SU-DHL-6 (cell line): ENCODE measurements around the gene MBD5.

Experiments
- H2AFZ ChIP-seq: fragments of 200-600 bp; sonication (generic); 2 replicates; pipeline ENCODE4 v1.6.1; 2014; ENCODE audit warnings: low read depth, mild to moderate bottlenecking, moderate library complexity, mixed read lengths, antibody characterized with exemption, low read length; ENCODE audit not compliant: severe bottlenecking
- H3F3A ChIP-seq: fragments of 200-600 bp; shearing (Covaris generic); 2 replicates; pipeline ENCODE4 v1.6.0; 2016; ENCODE audit warnings: antibody characterized with exemption, mild to moderate bottlenecking; ENCODE audit not compliant: insufficient read depth
- H3K27ac ChIP-seq: fragments of 200-600 bp; sonication (generic); 2 replicates; pipeline ENCODE4 v1.5.1; 2016; ENCODE audit warnings: low read depth, mild to moderate bottlenecking, low read length, moderate library complexity, mixed read lengths
- H3K27me3 ChIP-seq: fragments of 200-600 bp; sonication (generic), shearing (Covaris generic); 2 replicates; pipeline ENCODE4 v1.6.0; 2014; ENCODE audit warnings: mild to moderate bottlenecking, low read length
- H3K36me3 ChIP-seq: fragments of 200-600 bp; sonication (generic); 2 replicates; pipeline ENCODE4 v1.6.1; 2014; ENCODE audit warnings: mild to moderate bottlenecking, low read length, mixed read lengths
- H3K4me2 ChIP-seq: fragments of 300-600, 200-600 bp; shearing (Covaris generic), sonication (generic); 2 replicates; pipeline ENCODE4 v1.6.0; 2014; ENCODE audit warnings: low read length, low read depth, mild to moderate bottlenecking; ENCODE audit not compliant: poor library complexity, severe bottlenecking
- H3K4me3 ChIP-seq: fragments of 200-600 bp; sonication (generic); 2 replicates; pipeline ENCODE4 v1.5.1; 2014; ENCODE audit warnings: antibody characterized with exemption, low read length, mild to moderate bottlenecking, mixed read lengths; ENCODE audit not compliant: insufficient read depth, poor library complexity, severe bottlenecking
- H3K79me2 ChIP-seq: fragments of 200-600 bp; sonication (generic); 2 replicates; pipeline ENCODE4 v1.6.1; 2014; ENCODE audit warnings: mild to moderate bottlenecking, low read length, moderate library complexity; ENCODE audit not compliant: insufficient read depth
- H3K9ac ChIP-seq: fragments of 200-600 bp; sonication (generic); 2 replicates; pipeline ENCODE4 v1.7.0; 2014; ENCODE audit warnings: mild to moderate bottlenecking, low read length
- H3K9me2 ChIP-seq: fragments of 200-600 bp; sonication (generic); replicated peaks from 2 replicates; pipeline ENCODE4 v1.6.1; 2014; ENCODE audit warnings: low read length; ENCODE audit not compliant: insufficient read depth
- H3K9me3 ChIP-seq: fragments of 200-600 bp; sonication (generic); 2 replicates; pipeline ENCODE4 v1.6.1; 2014; ENCODE audit warnings: low read length, mixed read lengths; ENCODE audit not compliant: insufficient read depth
- H4K20me1 ChIP-seq: fragments of 200-600 bp; sonication (generic); 2 replicates; pipeline ENCODE4 v1.6.1; 2014; ENCODE audit warnings: low read depth, mild to moderate bottlenecking, antibody characterized with exemption, low read length, moderate library complexity, mixed read lengths
- CTCF ChIP-seq: fragments of 200-600 bp; sonication (generic); IDR thresholded peaks from one replicate; pipeline ENCODE4 v1.5.1; 2017; ENCODE audit warnings: antibody characterized with exemption, mild to moderate bottlenecking, low read length, moderate library complexity; ENCODE audit not compliant: insufficient read depth, poor library complexity, severe bottlenecking
- EZH2phosphoT487 ChIP-seq: fragments of 200-600 bp; sonication (generic), shearing (Covaris generic); conservative IDR thresholded peaks from 2 replicates; pipeline ENCODE4 v1.6.1; 2018; ENCODE audit warnings: mild to moderate bottlenecking, antibody characterized with exemption, low read length, moderate library complexity, mixed read lengths

The MBD5 gene

GRCh38 chr2:148350199-148350598 lies 329.3 kb downstream of the MBD5 start:
- Histone ChIP-seq H2AFZ (no peak overlapping the region), H3K9ac (no peak overlapping the region), H3K9me2 (no peaks in the 10 kb centered on the region), H3K27ac (no peak overlapping the region), H3F3A (no peaks in the 10 kb centered on the region), H3K36me3 (no peaks in the 10 kb centered on the region), H3K4me3 (no peak overlapping the region), H3K27me3 (no peaks in the 10 kb centered on the region), H4K20me1 (no peaks in the 10 kb centered on the region), H3K4me2 (no peak overlapping the region), H3K79me2 (no peaks in the 10 kb centered on the region), H3K9me3 (no peaks in the 10 kb centered on the region)
- no peak for TF ChIP-seq EZH2phosphoT487
- no peak for TF ChIP-seq CTCF

- Histone ChIP-seq H3K4me3 (no peak overlapping the region), H3K27me3 (no peaks in the 10 kb centered on the region), H3K36me3 (no peaks in the 10 kb centered on the region), H3K27ac (no peak overlapping the region), H3K79me2 (no peaks in the 10 kb centered on the region), H3F3A (no peaks in the 10 kb centered on the region), H3K9me3 (no peaks in the 10 kb centered on the region), H3K9ac (no peak overlapping the region), H3K4me2 (no peak overlapping the region), H2AFZ (no peak overlapping the region), H3K9me2 (no peaks in the 10 kb centered on the region), H4K20me1 (no peaks in the 10 kb centered on the region)
- TF ChIP-seq EZH2phosphoT487, result no peak
- no peak for TF ChIP-seq CTCF
These were observed 330.7 kb downstream of the MBD5 start for GRCh38 chr2:148351437-148352143.

GRCh38 chr2:148358375-148358774 lies 337.5 kb downstream of the MBD5 start:
- H4K20me1 ChIP-seq, result no peaks in the 10 kb centered on the region
- no peaks in the 10 kb centered on the region for H3F3A ChIP-seq
- H3K9me2 ChIP-seq, result no peaks in the 10 kb centered on the region
- H3K4me3 ChIP-seq, result no peak overlapping the region
- no peak overlapping the region for H3K27ac ChIP-seq
- TF ChIP-seq EZH2phosphoT487, result no peak
- no peak for TF ChIP-seq CTCF
- no peak overlapping the region for H3K9ac ChIP-seq
- no peaks in the 10 kb centered on the region for H3K27me3 ChIP-seq
- H3K4me2 ChIP-seq, result no peak overlapping the region
- H3K79me2 ChIP-seq, result no peaks in the 10 kb centered on the region
- no peaks in the 10 kb centered on the region for H3K36me3 ChIP-seq
- no peak overlapping the region for H2AFZ ChIP-seq
- no peaks in the 10 kb centered on the region for H3K9me3 ChIP-seq
